ENCODE data around the gene SULT1C4. TPM values are rescaled to one million over a fixed set of nuclear protein-coding genes. Genes with fewer than 3 reads are reported as not detected.

Gene SULT1C4
- polyA plus RNA-seq, 1 of the 3 experiments (the other 2 are of a cell fraction) = 0.18 TPM

DNA sequence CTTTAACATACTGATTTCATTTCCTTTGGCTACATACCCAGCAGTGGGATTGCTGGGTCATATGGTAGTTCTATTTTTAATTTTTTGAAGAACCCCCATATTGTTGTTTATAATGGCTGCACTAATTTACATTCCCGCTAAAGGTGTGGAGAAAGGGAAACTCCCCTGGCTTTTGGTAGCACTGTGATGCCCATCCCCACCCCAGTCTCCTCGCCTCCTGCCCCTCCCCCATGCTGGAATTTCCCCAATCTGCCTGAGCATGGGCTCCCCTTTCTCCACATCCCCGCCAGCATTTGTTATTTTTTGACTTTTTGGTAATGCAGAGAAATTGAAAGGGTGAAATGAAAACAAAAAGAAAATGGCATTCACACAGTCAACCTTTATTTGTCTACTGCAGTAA is 30.0 kb upstream of the SULT1C4 start:
- POLR2A ChIA-PET = no interaction called here
- Histone ChIP-seq H3K4me2 (no peak overlapping the region), H3K4me3 (ENCODE audit: low read depth in 2 of 2, low read length in 1 of 2) (no peak overlapping the region), H3K4me1 (ENCODE audit: control insufficient read depth in 1 of 2, insufficient read depth in 2 of 2, low read depth in 1 of 2, low read length in 1 of 2) (no peaks in the 10 kb centered on the region; a peak in 1 of 4 replicates), H3K36me3 (replicated peaks in 1 of 2; ENCODE audit: control insufficient read depth in 1 of 2, insufficient read depth in 2 of 2, low read length in 1 of 2) (no peaks in the 10 kb centered on the region), H3F3A (replicated peaks; ENCODE audit: insufficient read depth) (no peaks in the 10 kb centered on the region), H3K27me3 (ENCODE audit: insufficient read depth) (no peaks in the 10 kb centered on the region), H3K9ac (no peak overlapping the region), H4K20me1 (ENCODE audit: insufficient read depth) (no peaks in the 10 kb centered on the region), H3K9me2 (no peaks in the 10 kb centered on the region), H3K9me3 (no peaks in the 10 kb centered on the region), H3K27ac (ENCODE audit: low read depth in 2 of 2, low read length in 1 of 2) (no peak overlapping the region), H2AFZ (ENCODE audit: low read depth) (no peak overlapping the region), H3K79me2 (ENCODE audit: insufficient read depth) (no peaks in the 10 kb centered on the region)
- DNase-seq = no peak
- WGBS (ENCODE audit: low lambda C conversion rate) = 74% methylated on average over 3 of the region's 3 CpGs
- CTCF ChIA-PET = no interaction called here
- TF ChIP-seq EP300 (IDR thresholded peaks at IDR 0.05; ENCODE audit: borderline replicate concordance in 1 of 2, low read depth in 1 of 2, low read length in 1 of 2) (no peak), ELF1 (IDR thresholded peaks at IDR 0.05) (no peak), POLR2AphosphoS5 (IDR thresholded peaks at IDR 0.05; ENCODE audit: low read depth, low read length) (no peak), MEF2A (IDR thresholded peaks at IDR 0.05; ENCODE audit: borderline replicate concordance, low read depth) (no peak), CTCF (IDR thresholded peaks at IDR 0.05) (no peak), MXI1 (IDR thresholded peaks at IDR 0.05; ENCODE audit: low read depth, low read length) (no peak), TEAD4 (IDR thresholded peaks at IDR 0.05; ENCODE audit: borderline replicate concordance, insufficient read depth) (no peak)

DNA sequence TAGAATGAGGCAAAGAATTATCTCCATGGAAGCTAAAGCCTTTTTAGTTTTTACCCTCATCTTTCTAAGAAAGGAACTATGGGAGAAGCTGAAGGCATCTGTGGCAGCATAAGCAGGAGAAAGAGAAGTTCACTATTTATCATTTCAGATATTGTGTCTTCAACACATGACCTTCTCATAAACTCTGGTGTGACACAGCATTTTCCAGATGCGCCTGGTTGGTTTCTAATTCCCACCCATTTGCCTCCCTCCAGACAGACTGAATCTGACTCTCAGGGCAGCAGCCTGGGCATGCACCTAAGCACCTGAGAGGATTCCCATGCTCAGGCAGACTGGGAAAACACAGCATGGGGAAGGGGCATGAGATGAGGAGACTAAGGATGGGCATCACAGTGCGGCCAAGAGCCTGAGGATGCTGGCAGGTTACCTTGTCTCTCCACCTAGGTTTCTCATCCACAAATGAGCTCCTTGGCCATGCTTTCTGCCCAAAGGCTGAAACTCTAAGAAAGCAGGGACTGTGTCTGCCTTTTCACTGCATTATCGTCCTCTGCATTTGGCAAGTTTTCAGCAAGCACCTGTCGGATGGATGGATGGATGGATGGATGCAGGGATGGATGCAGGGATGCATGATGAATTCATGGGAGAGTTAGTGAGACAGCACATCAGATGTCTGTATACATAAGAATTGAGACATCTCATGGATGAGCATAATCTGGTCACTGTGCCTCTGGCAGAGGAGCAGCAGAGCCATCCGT is 28.8 kb upstream of the SULT1C4 start:
- WGBS (ENCODE audit: low lambda C conversion rate) = 84% methylated on average over 5 of the region's 5 CpGs
- Histone ChIP-seq H3K4me3 (ENCODE audit: low read depth in 2 of 2, low read length in 1 of 2) (no peak overlapping the region), H3K27me3 (ENCODE audit: insufficient read depth) (no peaks in the 10 kb centered on the region), H3K79me2 (ENCODE audit: insufficient read depth) (no peaks in the 10 kb centered on the region), H3K9ac (no peak overlapping the region), H3K9me2 (no peaks in the 10 kb centered on the region), H3K4me2 (no peak overlapping the region), H3K9me3 (no peaks in the 10 kb centered on the region), H3K4me1 (ENCODE audit: control insufficient read depth in 1 of 2, insufficient read depth in 2 of 2, low read depth in 1 of 2, low read length in 1 of 2) (no peaks in the 10 kb centered on the region; a peak in 1 of 4 replicates), H2AFZ (ENCODE audit: low read depth) (no peak overlapping the region), H3F3A (replicated peaks; ENCODE audit: insufficient read depth) (no peaks in the 10 kb centered on the region), H3K36me3 (replicated peaks in 1 of 2; ENCODE audit: control insufficient read depth in 1 of 2, insufficient read depth in 2 of 2, low read length in 1 of 2) (no peaks in the 10 kb centered on the region), H3K27ac (ENCODE audit: low read depth in 2 of 2, low read length in 1 of 2) (no peak overlapping the region), H4K20me1 (ENCODE audit: insufficient read depth) (no peaks in the 10 kb centered on the region)
- CTCF ChIA-PET = interaction anchor here (0.6 to 3.5 kb wide), 3 partner anchors 235 to 287 kb away, joined by 3 to 22 read pairs (median 6); no protein-coding TSS in a partner anchor
- POLR2A ChIA-PET = no interaction called here
- no peak for DNase-seq
- TF ChIP-seq RCOR1 (IDR thresholded peaks at IDR 0.05; ENCODE audit: low read length) = no peak
- TF ChIP-seq USF2 (IDR thresholded peaks at IDR 0.05; ENCODE audit: borderline replicate concordance, low read depth, low read length) = no peak
- no peak for TF ChIP-seq JUND (IDR thresholded peaks at IDR 0.05)
- TF ChIP-seq, protein P1, sequence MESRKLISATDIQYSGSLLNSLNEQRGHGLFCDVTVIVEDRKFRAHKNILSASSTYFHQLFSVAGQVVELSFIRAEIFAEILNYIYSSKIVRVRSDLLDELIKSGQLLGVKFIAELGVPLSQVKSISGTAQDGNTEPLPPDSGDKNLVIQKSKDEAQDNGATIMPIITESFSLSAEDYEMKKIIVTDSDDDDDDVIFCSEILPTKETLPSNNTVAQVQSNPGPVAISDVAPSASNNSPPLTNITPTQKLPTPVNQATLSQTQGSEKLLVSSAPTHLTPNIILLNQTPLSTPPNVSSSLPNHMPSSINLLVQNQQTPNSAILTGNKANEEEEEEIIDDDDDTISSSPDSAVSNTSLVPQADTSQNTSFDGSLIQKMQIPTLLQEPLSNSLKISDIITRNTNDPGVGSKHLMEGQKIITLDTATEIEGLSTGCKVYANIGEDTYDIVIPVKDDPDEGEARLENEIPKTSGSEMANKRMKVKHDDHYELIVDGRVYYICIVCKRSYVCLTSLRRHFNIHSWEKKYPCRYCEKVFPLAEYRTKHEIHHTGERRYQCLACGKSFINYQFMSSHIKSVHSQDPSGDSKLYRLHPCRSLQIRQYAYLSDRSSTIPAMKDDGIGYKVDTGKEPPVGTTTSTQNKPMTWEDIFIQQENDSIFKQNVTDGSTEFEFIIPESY (IDR thresholded peaks at IDR 0.05; ENCODE audit: borderline replicate concordance, low read depth) = no peak
- no peak for TF ChIP-seq REST (IDR thresholded peaks at IDR 0.05; ENCODE audit: low read depth, low read length)
- TF ChIP-seq GATA2 (CRISPR knock-in tag; IDR thresholded peaks at IDR 0.05) = no peak
- TF ChIP-seq TCF12 (IDR thresholded peaks at IDR 0.05) = no peak
- TF ChIP-seq, protein P2, sequence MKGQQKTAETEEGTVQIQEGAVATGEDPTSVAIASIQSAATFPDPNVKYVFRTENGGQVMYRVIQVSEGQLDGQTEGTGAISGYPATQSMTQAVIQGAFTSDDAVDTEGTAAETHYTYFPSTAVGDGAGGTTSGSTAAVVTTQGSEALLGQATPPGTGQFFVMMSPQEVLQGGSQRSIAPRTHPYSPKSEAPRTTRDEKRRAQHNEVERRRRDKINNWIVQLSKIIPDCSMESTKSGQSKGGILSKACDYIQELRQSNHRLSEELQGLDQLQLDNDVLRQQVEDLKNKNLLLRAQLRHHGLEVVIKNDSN (IDR thresholded peaks at IDR 0.05; ENCODE audit: borderline replicate concordance, low read depth) = no peak
- no peak for TF ChIP-seq RXRA (IDR thresholded peaks at IDR 0.05; ENCODE audit: borderline replicate concordance, low read depth)
- TF ChIP-seq NFIC (IDR thresholded peaks at IDR 0.05; ENCODE audit: borderline replicate concordance) = no peak
- TF ChIP-seq RFX5 (IDR thresholded peaks at IDR 0.05; ENCODE audit: low read length) = no peak
- no peak for TF ChIP-seq FOXM1 (IDR thresholded peaks at IDR 0.05; ENCODE audit: low read depth)
